Lower leg skin (tissue), 4 donors: ENCODE measurements around the gene SDCCAG8. TPM values are rescaled to one million over a fixed set of nuclear protein-coding genes. Genes with fewer than 3 reads are reported as not detected.

Experiments used
- DNase-seq, 2 donors: peaks; one replicate each; pipeline ENCODE4 v3.0.0-alpha.2; 2019; ENCODE audit warnings: low spot score in 2 of 2
- H3K4me3 ChIP-seq: fragments of 200-600 bp; sonication (generic); 2 replicates; pipeline ENCODE4 v1.5.1; 2017; ENCODE audit warnings: mild to moderate bottlenecking, low read depth; ENCODE audit not compliant: poor library complexity, severe bottlenecking
- CTCF ChIP-seq, 3 donors: fragments of 450-650 bp; IDR thresholded peaks; one replicate each; pipeline ENCODE4 v1.5.1; 2016; ENCODE audit warnings: antibody characterized with exemption in 3 of 3, mild to moderate bottlenecking in 3 of 3, moderate library complexity in 2 of 3
- POLR2A ChIP-seq, 2 donors: fragments of 450-650 bp; IDR thresholded peaks; one replicate each; pipeline ENCODE4 v1.6.1; 2016 to 2017; ENCODE audit warnings: antibody characterized with exemption in 2 of 2, mild to moderate bottlenecking in 1 of 2, moderate library complexity in 1 of 2
- WGBS, 2 donors: methylation state at CpG; one replicate each; pipeline ENCODE4 v1.1.5; 2018; 5-methylcytosine and 5-hydroxymethylcytosine counted together
- intact Hi-C: fragments of 100-400 bp; cut with DNase I; formaldehyde crosslinking; loops from one replicate; pipeline ENCODE4 v1.15.0; 2023; ENCODE audit warnings: low total_unique reads
- total RNA-seq, 4 donors: library from RNA; depleted of rRNA; stranded (reverse); fragments of >200 nt; gene quantifications; one replicate each; pipeline ENCODE4 v1.1.0, GENCODE V29; 2016

Gene SDCCAG8
- total RNA-seq, 4 donors from 2014 or later = 20.0 to 53.6 (median 48.9) TPM

DNA sequence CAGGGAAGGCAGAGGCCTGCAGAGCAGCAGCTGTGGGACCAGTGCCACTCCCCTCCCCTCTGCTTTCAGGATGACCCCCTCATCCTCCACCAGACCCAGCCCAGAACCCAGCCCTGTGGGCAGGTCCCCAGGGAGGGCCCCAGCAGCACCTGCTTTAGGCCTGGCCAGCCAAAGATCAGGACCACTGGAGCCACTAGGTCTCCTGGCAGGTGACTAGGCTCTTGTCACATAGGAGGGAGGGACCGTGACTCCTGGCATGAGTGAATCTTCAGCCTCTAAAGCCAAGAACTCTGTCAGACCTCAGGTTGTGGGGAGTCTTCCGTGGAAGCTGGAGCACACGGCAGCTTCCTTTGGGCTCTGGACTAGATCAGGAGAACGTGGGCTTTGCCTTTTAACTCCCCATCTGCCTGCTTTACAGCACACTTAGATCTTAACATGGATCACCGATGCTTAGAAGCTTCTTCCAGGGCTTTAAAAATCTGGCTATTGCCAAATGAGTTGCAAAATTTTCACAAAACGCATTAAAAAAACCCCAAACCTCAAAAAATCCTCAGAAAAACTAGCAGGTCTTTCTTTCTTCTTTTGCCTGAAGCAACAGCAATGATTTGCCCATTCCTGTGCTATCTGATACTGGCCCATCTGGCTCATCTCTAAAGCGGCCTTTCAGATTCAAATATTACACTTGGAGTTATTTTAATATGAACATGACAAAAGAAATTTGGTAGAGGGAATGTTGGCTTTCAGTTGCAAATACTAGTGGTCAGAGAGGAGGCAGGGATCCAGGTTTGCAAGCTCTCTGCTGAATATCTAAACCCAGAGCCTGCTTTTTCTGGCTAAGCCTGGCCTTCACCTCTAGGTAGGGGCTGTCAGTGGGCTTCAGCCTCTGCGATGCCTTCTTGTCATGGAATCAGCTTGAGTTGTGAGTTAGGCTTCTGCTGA, 235.2 kb downstream of the SDCCAG8 start:
- no peak overlapping the region for H3K4me3 ChIP-seq

DNA sequence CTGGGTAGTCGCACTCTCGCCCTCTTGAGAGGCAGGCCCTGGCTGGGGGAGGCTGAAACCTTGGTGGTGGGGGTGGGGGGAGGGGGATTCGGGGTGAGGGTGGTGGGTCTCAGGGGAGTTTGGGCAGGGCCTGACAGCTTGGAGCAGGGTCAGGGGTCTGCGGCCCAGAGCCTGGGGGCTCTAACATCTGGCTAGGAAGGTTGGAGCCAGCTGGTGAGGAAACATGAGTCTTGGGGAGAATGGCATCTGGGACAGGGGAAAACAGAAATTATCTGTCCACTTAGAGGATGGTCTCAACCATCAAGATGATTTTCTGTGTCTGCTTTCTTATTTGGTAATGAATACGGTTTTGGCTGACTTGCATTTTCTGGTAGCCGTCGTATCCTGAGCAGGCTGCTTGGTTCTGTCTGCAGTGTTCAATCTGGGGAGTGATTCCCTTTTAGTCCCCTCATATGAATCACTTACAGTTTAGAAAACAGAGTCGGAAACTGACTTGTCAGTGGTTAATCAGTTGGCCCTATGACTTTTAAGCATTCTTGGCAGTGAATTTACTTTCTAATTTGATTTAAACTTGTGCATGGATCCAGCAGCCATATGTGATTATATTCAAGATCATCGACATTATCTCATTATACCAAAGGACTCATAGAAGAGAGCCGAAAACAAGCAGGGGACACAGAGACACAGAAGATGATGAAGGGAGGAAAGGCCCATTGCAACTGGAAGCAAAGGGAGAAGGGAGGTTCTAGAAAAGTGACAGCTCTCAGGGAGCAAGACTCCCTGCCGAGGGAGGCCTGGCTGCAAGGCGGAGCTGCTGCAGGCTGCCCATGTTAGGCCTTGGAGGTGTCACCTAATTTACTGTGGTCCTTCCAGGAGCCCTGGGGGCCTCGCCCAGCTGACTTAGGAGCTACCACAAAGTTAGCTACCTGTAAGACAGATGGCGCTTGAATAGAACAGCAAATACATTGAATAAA, 237.6 kb downstream of the SDCCAG8 start:
- 78 to 83% methylated on average over 14 of the region's 14 CpGs for WGBS, 2 donors
- TF ChIP-seq CTCF (IDR thresholded peaks at IDR 0.05) (no peak), POLR2A (IDR thresholded peaks at IDR 0.05) (no peak)
- no peak for DNase-seq
- H3K4me3 ChIP-seq = no peak overlapping the region
- intact Hi-C loops = no loop called here

More for the DNA sequence above, 235.2 kb downstream of the SDCCAG8 start:
- DNase-seq = no peak
- intact Hi-C loops = no loop called here
- WGBS, 2 donors = 71 to 75% methylated on average over 7 to 8 of the region's 8 CpGs
- TF ChIP-seq POLR2A (IDR thresholded peaks at IDR 0.05) = no peak
- TF ChIP-seq CTCF (IDR thresholded peaks at IDR 0.05) = no peak

- no peak for DNase-seq
- no peak overlapping the region for H3K4me3 ChIP-seq
- TF ChIP-seq POLR2A (IDR thresholded peaks at IDR 0.05) (no peak), CTCF (IDR thresholded peaks at IDR 0.05) (no peak)
- 93% methylated on average over 15 of the region's 15 CpGs for WGBS, 2 donors
- intact Hi-C loops = no loop called here
These were observed 239.0 kb downstream of the SDCCAG8 start for GRCh38 chr1:243494741-243495431.

GRCh38 chr1:243495442-243496186, 239.8 kb downstream of the SDCCAG8 start:
- DNase-seq = no peak
- TF ChIP-seq POLR2A (IDR thresholded peaks at IDR 0.05) = no peak
- no peak for TF ChIP-seq CTCF (IDR thresholded peaks at IDR 0.05)
- WGBS, 2 donors = 86 to 88% methylated on average over 17 to 24 of the region's 24 CpGs
- no peak overlapping the region for H3K4me3 ChIP-seq
- intact Hi-C loops = no loop called here

DNA sequence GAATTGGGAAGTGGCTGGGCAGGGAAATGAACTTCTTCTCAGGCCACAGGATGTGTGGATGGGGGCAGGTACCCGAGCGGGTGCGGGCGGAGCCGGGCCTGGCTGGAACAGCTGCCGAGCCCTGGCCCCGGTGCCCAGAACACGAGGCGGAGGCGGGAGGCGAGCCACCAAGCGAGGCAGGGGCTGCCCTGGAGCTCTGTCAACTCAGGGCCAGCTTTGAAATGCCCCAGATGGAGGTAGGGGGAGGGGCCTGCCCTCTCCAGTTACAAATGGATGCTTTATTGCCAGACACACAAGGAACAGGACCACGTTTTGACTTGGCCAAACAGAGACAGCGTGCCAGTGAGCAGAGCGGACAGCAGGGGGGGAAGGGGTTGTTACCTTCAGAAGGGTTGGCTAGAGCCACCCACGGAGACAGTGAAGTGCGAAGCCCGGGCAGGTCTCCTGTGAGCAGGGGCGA, 240.4 kb downstream of the SDCCAG8 start:
- no peak for TF ChIP-seq CTCF (IDR thresholded peaks at IDR 0.05)
- TF ChIP-seq POLR2A (IDR thresholded peaks at IDR 0.05) = no peak
- no peak for DNase-seq
- intact Hi-C loops = no loop called here
- no peak overlapping the region for H3K4me3 ChIP-seq
- WGBS, 2 donors = 73 to 76% methylated on average over 18 to 19 of the region's 19 CpGs
